A673 (cell line): ENCODE measurements around the gene HSPB2. TPM values are rescaled to one million over a fixed set of nuclear protein-coding genes. Genes with fewer than 3 reads are reported as not detected.

Experiments
- BruUV-seq: library from RNA; stranded (reverse); fragments of 400-500 nt; replicated peaks from 2 replicates; lab custom pipeline; 2021; lab: Mats Ljungman, UMichigan
- CTCF ChIA-PET: fragments of 300-600 bp; sonication (Branson Sonifier 250); formaldehyde crosslinking; loops from one replicate; lab custom pipeline; 2022; ENCODE audit warnings: antibody characterized with exemption; lab: Charles Lee
- POLR2A ChIA-PET: fragments of 300-600 bp; sonication (Branson Sonifier 250); formaldehyde crosslinking; loops from one replicate; lab custom pipeline; 2022; ENCODE audit warnings: antibody characterized with exemption; ENCODE audit not compliant: low non-redundant PET; lab: Charles Lee
- DNase-seq: peaks from one replicate; pipeline ENCODE4 v3.0.0-alpha.2; 2015; ENCODE audit warnings: low spot score
- H3K27ac ChIP-seq: fragments of 200-600 bp; sonication (generic); 2 replicates; pipeline ENCODE4 v1.5.1; 2016; ENCODE audit warnings: mixed run types, low read depth, mild to moderate bottlenecking, mixed read lengths, antibody characterized with exemption, low read length; ENCODE audit not compliant: poor library complexity, severe bottlenecking
- H3K27me3 ChIP-seq: fragments of 200-600 bp; sonication (generic); replicated peaks from 2 replicates; pipeline ENCODE4 v1.6.1; 2017; ENCODE audit warnings: mixed run types, low read depth, mild to moderate bottlenecking, mixed read lengths, antibody characterized with exemption, low read length; ENCODE audit not compliant: insufficient read depth, poor library complexity
- H3K36me3 ChIP-seq: fragments of 200-600 bp; sonication (generic); 2 replicates; pipeline ENCODE4 v1.6.1; 2016; ENCODE audit warnings: mixed run types, mild to moderate bottlenecking, mixed read lengths, antibody characterized with exemption, low read length; ENCODE audit not compliant: insufficient read depth, poor library complexity, severe bottlenecking
- H3K4me1 ChIP-seq: fragments of 200-600 bp; sonication (generic); 2 replicates; pipeline ENCODE4 v1.6.1; 2017; ENCODE audit warnings: mixed run types, mild to moderate bottlenecking, mixed read lengths, antibody characterized with exemption, low read length; ENCODE audit not compliant: insufficient read depth, poor library complexity, severe bottlenecking
- H3K4me3 ChIP-seq: fragments of 200-600 bp; sonication (generic); 2 replicates; pipeline ENCODE4 v1.5.1; 2016; ENCODE audit warnings: low read depth, mixed run types, mild to moderate bottlenecking, mixed read lengths, low read length; ENCODE audit not compliant: poor library complexity, severe bottlenecking
- H3K9me3 ChIP-seq: fragments of 200-600 bp; sonication (generic); 2 replicates; pipeline ENCODE4 v1.6.1; 2016; ENCODE audit warnings: mixed run types, low read depth, mild to moderate bottlenecking, mixed read lengths, antibody characterized with exemption, low read length; ENCODE audit not compliant: poor library complexity, severe bottlenecking
- CTCF ChIP-seq: fragments of 300-800, 200-600 bp; sonication (generic); conservative IDR thresholded peaks from 2 replicates; pipeline ENCODE4 v1.5.1; 2017; ENCODE audit warnings: low read depth, mild to moderate bottlenecking, antibody characterized with exemption, low read length, moderate library complexity, mixed read lengths
- EZH2 ChIP-seq: fragments of 200-600 bp; sonication (generic); IDR thresholded peaks from 2 replicates; pipeline ENCODE4 v1.6.1; 2017; ENCODE audit warnings: borderline replicate concordance, low read depth, mild to moderate bottlenecking, mixed read lengths, antibody characterized with exemption, low read length; ENCODE audit not compliant: poor library complexity, severe bottlenecking
- intact Hi-C: fragments of 100-400 bp; cut with micrococcal nuclease; formaldehyde crosslinking; loops from one replicate; pipeline ENCODE4 v1.10.0; 2022; ENCODE audit not compliant: unreplicated experiment
- total RNA-seq: library from RNA; stranded (reverse); gene quantifications from 2 replicates; pipeline ENCODE4 v1.2.3, GENCODE V29; 2021

Gene HSPB2
- total RNA-seq, 1 experiment from 2014 or later: not detected

- intact Hi-C loops: no loop called here
- H3K4me3 ChIP-seq: no peak overlapping the region
- DNase-seq: no peak
- BruUV-seq: no TSS peak
- ChIA-PET CTCF (no interaction called here), POLR2A (no interaction called here)
- no peaks in the 10 kb centered on the region for H3K27me3 ChIP-seq
- no peaks in the 10 kb centered on the region for H3K36me3 ChIP-seq
- TF ChIP-seq EZH2 (no peak), CTCF (no peak)
- H3K4me1 ChIP-seq: peaks cover 42% of the 10 kb centered on the region
- H3K9me3 ChIP-seq: no peaks in the 10 kb centered on the region
- peak overlapping the region; percentile 67 for H3K27ac ChIP-seq
Measured at GRCh38 chr11:111925953-111926352, 13.4 kb downstream of the HSPB2 start.

GRCh38 chr11:111926505-111927391, 14.2 kb downstream of the HSPB2 start:
- Histone ChIP-seq H3K27ac (peak overlapping the region; percentile 67), H3K36me3 (no peaks in the 10 kb centered on the region), H3K27me3 (no peaks in the 10 kb centered on the region), H3K4me3 (peak overlapping the region; percentile 41), H3K9me3 (no peaks in the 10 kb centered on the region), H3K4me1 (peaks cover 34% of the 10 kb centered on the region)
- intact Hi-C loops: no loop called here
- no TSS peak for BruUV-seq
- CTCF ChIA-PET: interaction anchor here (0.6 to 0.8 kb wide), 5 partner anchors 51 to 193 kb away, joined by 3 to 7 read pairs (median 3); no protein-coding TSS in a partner anchor
- POLR2A ChIA-PET: interaction anchor here (0.6 kb wide), 1 partner anchor 448 kb away, joined by 4 read pairs; no protein-coding TSS in a partner anchor
- no peak for TF ChIP-seq CTCF
- TF ChIP-seq EZH2: no peak
- peak; percentile 98 for DNase-seq

GRCh38 chr11:111930472-111930871, 17.9 kb downstream of the HSPB2 start:
- TF ChIP-seq CTCF (no peak), EZH2 (no peak)
- no peak overlapping the region for H3K27ac ChIP-seq
- ChIA-PET POLR2A (no interaction called here), CTCF (interaction anchor here (0.5 kb wide), 1 partner anchor 118 kb away, joined by 6 read pairs; no protein-coding TSS in a partner anchor)
- H3K36me3 ChIP-seq: no peaks in the 10 kb centered on the region
- no peaks in the 10 kb centered on the region for H3K9me3 ChIP-seq
- BruUV-seq: no TSS peak
- no peaks in the 10 kb centered on the region for H3K27me3 ChIP-seq
- no peak overlapping the region for H3K4me3 ChIP-seq
- peaks cover 10% of the 10 kb centered on the region for H3K4me1 ChIP-seq
- intact Hi-C loops: loop anchor here (2.0 to 10.0 kb wide), 4 partner anchors 52 to 154 kb away; partner anchors contain the start of genes SDHD and TIMM8B
- no peak for DNase-seq
